Panc1 (cell line): ENCODE data around the gene FHL2. TPM values are rescaled to one million over a fixed set of nuclear protein-coding genes. Genes with fewer than 3 reads are reported as not detected.

ENCODE experiments used
- ATAC-seq: fragments of 200-7000 bp; cut with Tn5 transposase; 2 replicates; pipeline ENCODE4 v1.9.1; 2020; ENCODE audit warnings: mild to moderate bottlenecking, moderate library complexity
- BruUV-seq: library from RNA; stranded (reverse); fragments of 400-500 nt; replicated peaks from 2 replicates; lab custom pipeline; 2021; lab: Mats Ljungman, UMichigan
- CTCF ChIA-PET: fragments of 300-600 bp; sonication (Branson Sonifier 250); formaldehyde crosslinking; loops from one replicate; lab custom pipeline; 2022; ENCODE audit warnings: antibody characterized with exemption; lab: Charles Lee
- POLR2A ChIA-PET: fragments of 300-600 bp; sonication (Branson Sonifier 250); formaldehyde crosslinking; loops from one replicate; lab custom pipeline; 2022; ENCODE audit warnings: antibody characterized with exemption; lab: Charles Lee
- DNase-seq: peaks from one replicate; pipeline ENCODE4 v3.0.0-alpha.2; 2010; ENCODE audit warnings: low read depth, low spot score
- H3K27ac ChIP-seq: 2 replicates; pipeline ENCODE4 v1.5.1; 2011; ENCODE audit warnings: mild to moderate bottlenecking, low read length, inconsistent platforms
- H3K27me3 ChIP-seq: fragments of 200-500 bp; sonication (Bioruptor generic); 2 replicates; pipeline ENCODE4 v1.6.0; 2014; ENCODE audit warnings: low read length, inconsistent platforms; ENCODE audit not compliant: control insufficient read depth, insufficient read depth
- H3K36me3 ChIP-seq: fragments of 200-500 bp; sonication (Bioruptor generic); 2 replicates; pipeline ENCODE4 v1.5.1; 2014; ENCODE audit warnings: inconsistent platforms, mild to moderate bottlenecking, low read length, moderate library complexity; ENCODE audit not compliant: control insufficient read depth, insufficient read depth
- H3K4me1 ChIP-seq: 2 replicates; pipeline ENCODE4 v1.5.1; 2011; ENCODE audit warnings: inconsistent platforms, mild to moderate bottlenecking, low read length, moderate library complexity; ENCODE audit not compliant: control insufficient read depth, insufficient read depth
- H3K4me3 ChIP-seq, 2 experiments: 2 replicates each; pipeline ENCODE4 v1.5.1; 2011 to 2012; ENCODE audit warnings: low read depth in 2 of 2, low read length in 2 of 2, mild to moderate bottlenecking in 2 of 2, inconsistent platforms in 1 of 2, moderate library complexity in 1 of 2
- H3K9me3 ChIP-seq: fragments of 200-500 bp; sonication (Bioruptor generic); 2 replicates; pipeline ENCODE4 v1.5.1; 2014; ENCODE audit warnings: low read depth, mild to moderate bottlenecking, inconsistent platforms, low read length, moderate library complexity; ENCODE audit not compliant: control insufficient read depth, insufficient read depth
- CTCF ChIP-seq: fragments of 450-650 bp; IDR thresholded peaks from 2 replicates; pipeline ENCODE4 v1.5.1; 2017; ENCODE audit warnings: mild to moderate bottlenecking
- POLR2AphosphoS5 ChIP-seq: IDR thresholded peaks from 2 replicates; pipeline ENCODE4 v1.6.1; 2012; ENCODE audit warnings: mild to moderate bottlenecking, low read depth, low read length, moderate library complexity
- REST ChIP-seq, 2 experiments: IDR thresholded peaks; 2 replicates each; pipeline ENCODE4 v1.6.1; 2011 to 2012; ENCODE audit warnings: low read depth in 2 of 2, control low read depth in 1 of 2, low read length in 1 of 2, mild to moderate bottlenecking in 1 of 2, moderate library complexity in 1 of 2; ENCODE audit not compliant: insufficient read depth in 1 of 2
- SIN3A ChIP-seq: IDR thresholded peaks from 2 replicates; pipeline ENCODE4 v1.6.1; 2012; ENCODE audit warnings: low read depth, mild to moderate bottlenecking, low read length, moderate library complexity, borderline replicate concordance; ENCODE audit not compliant: insufficient read depth
- TCF7L2 ChIP-seq: IDR thresholded peaks from 2 replicates; pipeline ENCODE4 v1.6.1; 2011; ENCODE audit warnings: mild to moderate bottlenecking, low read depth, low read length, inconsistent platforms
- in situ Hi-C: cut with HindIII; loops from 2 replicates; pipeline ENCODE4 v1.10.0; 2016; ENCODE audit warnings: low sequenced_read_pairs, low pct_unique_long_range_greater_than_20kb
- intact Hi-C: fragments of 100-400 bp; cut with micrococcal nuclease; formaldehyde crosslinking; loops from one replicate; pipeline ENCODE4 v1.10.0; 2022; ENCODE audit not compliant: unreplicated experiment
- total RNA-seq: library from RNA; stranded (reverse); gene quantifications from one replicate; pipeline ENCODE4 v1.2.1, GENCODE V29; 2021; ENCODE audit not compliant: unreplicated experiment

FHL2 gene
- total RNA-seq, 1 experiment from 2014 or later = 378 TPM

GRCh38 chr2:105403783-105404698 lies 5.2 kb upstream of the FHL2 start:
- ATAC-seq (peak; percentile 85), DNase-seq (peak; percentile 96)
- TF ChIP-seq SIN3A (no peak), POLR2AphosphoS5 (peak; percentile 82), TCF7L2 (peak; percentile 80), REST (IDR thresholded peaks at IDR 0.05; ENCODE audit: insufficient read depth in 1 of 2, low read depth in 2 of 2, low read length in 1 of 2) (no peak; a peak in 1 of 4 replicates), CTCF (peak; percentile 85)
- peak overlapping the region in 1 of 2 experiments; percentile 12; a peak in 1 of 4 replicates for H3K4me3 ChIP-seq
- no peaks in the 10 kb centered on the region for H3K27me3 ChIP-seq
- no peaks in the 10 kb centered on the region for H3K9me3 ChIP-seq
- H3K36me3 ChIP-seq = no peaks in the 10 kb centered on the region
- ChIA-PET POLR2A (interaction anchor here (0.6 to 1.3 kb wide), 6 partner anchors 12 to 119 kb away, joined by 3 to 14 read pairs (median 7); no protein-coding TSS in a partner anchor), CTCF (interaction anchor here (0.5 to 1.2 kb wide), 7 partner anchors 13 to 412 kb away, joined by 3 to 9 read pairs (median 4); no protein-coding TSS in a partner anchor)
- intact Hi-C loops = loop anchor here (5.0 kb wide), 1 partner anchor 53 kb away; no protein-coding TSS in a partner anchor
- BruUV-seq = no TSS peak
- peaks cover 76% of the 10 kb centered on the region for H3K4me1 ChIP-seq
- in situ Hi-C loops = no loop called here
- peak overlapping the region; percentile 100 for H3K27ac ChIP-seq

GRCh38 chr2:105403241-105403782 lies 4.5 kb upstream of the FHL2 start:
- TF ChIP-seq REST (IDR thresholded peaks at IDR 0.05; ENCODE audit: insufficient read depth in 1 of 2, low read depth in 2 of 2, low read length in 1 of 2) (no peak), TCF7L2 (no peak)
- ChIA-PET CTCF (interaction anchor here (0.5 to 1.2 kb wide), 4 partner anchors 13 to 413 kb away, joined by 3 to 9 read pairs (median 3); no protein-coding TSS in a partner anchor), POLR2A (interaction anchor here (0.6 to 1.3 kb wide), 4 partner anchors 35 to 105 kb away, joined by 3 to 14 read pairs (median 6); no protein-coding TSS in a partner anchor)
- H3K27me3 ChIP-seq = no peaks in the 10 kb centered on the region
- H3K4me1 ChIP-seq = peaks cover 71% of the 10 kb centered on the region
- TSS peak; percentile 49 for BruUV-seq
- peaks cover 3% of the 10 kb centered on the region; the same call in 1 of the 2 replicates for H3K36me3 ChIP-seq
- DNase-seq (no peak), ATAC-seq (peak; percentile 2)
- peak overlapping the region in 1 of 2 experiments; percentile 12; a peak in 1 of 4 replicates for H3K4me3 ChIP-seq
- no peaks in the 10 kb centered on the region for H3K9me3 ChIP-seq
- H3K27ac ChIP-seq = peak overlapping the region; percentile 100
- intact Hi-C loops = loop anchor here (5.0 kb wide), 1 partner anchor 54 kb away; no protein-coding TSS in a partner anchor
- in situ Hi-C loops = no loop called here
